Stimulated activated CD4-positive, alpha-beta T cell treated with anti-CD3 and anti-CD28 coated beads, Interleukin-1b, Interleukin-23, amount 100 ng/mL, for 1 hour (primary cell): ENCODE data around the gene DDX39A.

Experiments
- DNase-seq, 2 donors: peaks; one replicate each; pipeline ENCODE4 v3.0.0-alpha.2; 2020; ENCODE audit warnings: low read depth in 2 of 2

The DDX39A gene

GRCh38 chr19:14434543-14435319 lies 15.6 kb upstream of the DDX39A start:
- no peak for DNase-seq

- DNase-seq: no peak
These were observed 14.7 kb upstream of the DDX39A start for GRCh38 chr19:14433554-14434501.

GRCh38 chr19:14432791-14433553 lies 13.8 kb upstream of the DDX39A start, which contains the start of gene PKN1:
TSS of gene PKN1 (plus strand) at chr19:14433306. CDS start at chr19:14433522, 216 bp downstream.
- no peak for DNase-seq

- no peak for DNase-seq
These were observed 11.6 kb upstream of the DDX39A start for GRCh38 chr19:14430712-14431111.

- no peak for DNase-seq
These were observed 9.8 kb upstream of the DDX39A start for GRCh38 chr19:14428882-14429416.

- no peak for DNase-seq
These were observed 8.3 kb upstream of the DDX39A start for GRCh38 chr19:14427461-14427860.

GRCh38 chr19:14425696-14426138 lies 6.6 kb upstream of the DDX39A start:
- no peak for DNase-seq

- no peak for DNase-seq
These were observed 360 bp downstream of the DDX39A start for GRCh38 chr19:14418856-14419105.

GRCh38 chr19:14416817-14417231 lies 2.3 kb downstream of the DDX39A start:
- DNase-seq: no peak

GRCh38 chr19:14414926-14415690 lies 4.0 kb downstream of the DDX39A start:
- no peak for DNase-seq

GRCh38 chr19:14413693-14414181 lies 5.4 kb downstream of the DDX39A start:
- no peak for DNase-seq

- no peak for DNase-seq
These were observed 6.0 kb downstream of the DDX39A start for GRCh38 chr19:14412996-14413692.

- DNase-seq: no peak
These were observed 6.7 kb downstream of the DDX39A start for GRCh38 chr19:14412324-14412995.

GRCh38 chr19:14411938-14412245 lies 7.2 kb downstream of the DDX39A start:
- no peak for DNase-seq

- no peak for DNase-seq
These were observed 7.8 kb downstream of the DDX39A start for GRCh38 chr19:14411161-14411937.

- DNase-seq: no peak
These were observed 8.8 kb downstream of the DDX39A start for GRCh38 chr19:14410091-14411051.

- no peak for DNase-seq
These were observed 9.8 kb downstream of the DDX39A start for GRCh38 chr19:14409146-14410023.
